H1 (cell line): Measurements from ENCODE around the gene C22orf23. TPM values are rescaled to one million over a fixed set of nuclear protein-coding genes. Genes with fewer than 3 reads are reported as not detected.

ENCODE experiments used
- CTCF ChIA-PET: fragments of 300-600 bp; sonication (Branson Sonifier 250); formaldehyde crosslinking; loops from one replicate; lab custom pipeline; 2021; ENCODE audit not compliant: partially characterized antibody; lab: Charles Lee
- POLR2A ChIA-PET: fragments of 300-600 bp; sonication (Branson Sonifier 250); formaldehyde crosslinking; loops from one replicate; lab custom pipeline; 2021; ENCODE audit warnings: inconsistent platforms; ENCODE audit not compliant: partially characterized antibody; lab: Charles Lee
- DNase-seq, 2 experiments: peaks; one replicate each; pipeline versions ENCODE4 v3.0.0 to v3.0.0-alpha.2; 2010 to 2022; ENCODE audit warnings: low spot score in 2 of 2, low read depth in 1 of 2, mixed read lengths in 1 of 2
- FAIRE-seq: peaks from 2 replicates; lab custom pipeline; 2011; peaks lifted over from hg19 to GRCh38; lab: Jason Lieb, UNC
- H2AFZ ChIP-seq: 2 replicates; pipeline ENCODE4 v1.8.1; 2012; ENCODE audit warnings: low read length, inconsistent platforms
- H2AK5ac ChIP-seq: 2 replicates; pipeline ENCODE4 v1.6.1; 2013; ENCODE audit warnings: low read depth, low read length
- H2BK120ac ChIP-seq: replicated peaks from 2 replicates; pipeline ENCODE3; 2013; ENCODE audit warnings: low read depth, low read length, inconsistent platforms
- H2BK12ac ChIP-seq: 2 replicates; pipeline ENCODE4 v1.6.1; 2013; ENCODE audit warnings: low read depth, low read length
- H2BK15ac ChIP-seq: 2 replicates; pipeline ENCODE4 v1.6.1; 2013; ENCODE audit warnings: low read length
- H2BK20ac ChIP-seq: 2 replicates; pipeline ENCODE4 v1.6.1; 2013; ENCODE audit warnings: low read length
- H2BK5ac ChIP-seq: 2 replicates; pipeline ENCODE4 v1.6.1; 2013; ENCODE audit warnings: low read depth, low read length
- H3K14ac ChIP-seq: 2 replicates; pipeline ENCODE4 v1.6.1; 2013; ENCODE audit warnings: inconsistent platforms; ENCODE audit not compliant: insufficient read length
- H3K18ac ChIP-seq: 2 replicates; pipeline ENCODE4 v1.6.1; 2013; ENCODE audit warnings: low read length; ENCODE audit errors: extremely low read depth
- H3K23ac ChIP-seq: 2 replicates; pipeline ENCODE4 v1.6.1; 2013; ENCODE audit warnings: inconsistent platforms; ENCODE audit not compliant: insufficient read length
- H3K23me2 ChIP-seq: 2 replicates; pipeline ENCODE4 v1.6.1; 2013; ENCODE audit warnings: low read depth, low read length
- H3K27ac ChIP-seq: 2 replicates; pipeline ENCODE4 v1.6.1; 2011; ENCODE audit warnings: low read depth, low read length, inconsistent platforms
- H3K27me3 ChIP-seq, 4 experiments: replicated peaks in 1 of 4; 1 replicate in 1 of 4; 2 replicates in 3 of 4; pipeline versions ENCODE4 v1.6.1 to v1.8.1; 2011 to 2013; ENCODE audit warnings: low read length in 3 of 4, mild to moderate bottlenecking in 3 of 4, inconsistent platforms in 2 of 4, mixed read lengths in 2 of 4, moderate library complexity in 1 of 4; ENCODE audit not compliant: control insufficient read depth in 3 of 4, insufficient read depth in 3 of 4; ENCODE audit errors: extremely low read depth in 1 of 4
- H3K36me3 ChIP-seq, 4 experiments: 2 replicates each; pipeline versions ENCODE4 v1.6.1 to v1.8.1; 2011 to 2013; ENCODE audit warnings: mild to moderate bottlenecking in 4 of 4, low read length in 3 of 4, moderate library complexity in 2 of 4, control low read depth in 1 of 4, inconsistent platforms in 1 of 4; ENCODE audit not compliant: insufficient read depth in 4 of 4, control insufficient read depth in 2 of 4
- H3K4ac ChIP-seq: replicated peaks from 2 replicates; pipeline ENCODE3; 2013; ENCODE audit warnings: low read length, low read depth, mixed read lengths, inconsistent platforms; ENCODE audit not compliant: insufficient read length
- H3K4me1 ChIP-seq, 4 experiments: replicated peaks in 1 of 4; 1 replicate in 1 of 4; 2 replicates in 3 of 4; pipeline versions ENCODE4 v1.6.1 to v1.8.1; 2011 to 2013; ENCODE audit warnings: low read length in 3 of 4, inconsistent platforms in 2 of 4, mixed read lengths in 1 of 4; ENCODE audit not compliant: insufficient read depth in 4 of 4, control insufficient read depth in 3 of 4
- H3K4me2 ChIP-seq, 2 experiments: 2 replicates each; pipeline versions ENCODE4 v1.6.1 to v1.8.1; 2011 to 2013; ENCODE audit warnings: low read depth in 2 of 2, low read length in 2 of 2, control low read depth in 1 of 2, inconsistent platforms in 1 of 2, mild to moderate bottlenecking in 1 of 2; ENCODE audit not compliant: insufficient read depth in 1 of 2
- H3K4me3 ChIP-seq, 4 experiments: fragments of 200-600, 300-600 bp in 1 of 4; sonication (generic), shearing (Covaris generic), sonication (Bioruptor Twin) in 1 of 4; 2 replicates each; pipeline versions ENCODE4 v1.5.1 to v1.8.1; 2011 to 2016; ENCODE audit warnings: low read length in 4 of 4, low read depth in 3 of 4, control low read depth in 2 of 4, inconsistent platforms in 2 of 4, mild to moderate bottlenecking in 2 of 4, mixed read lengths in 1 of 4, moderate library complexity in 1 of 4; ENCODE audit not compliant: insufficient read depth in 2 of 4; ENCODE audit errors: extremely low read depth in 1 of 4
- H3K56ac ChIP-seq: replicated peaks from 2 replicates; pipeline ENCODE3; 2013; ENCODE audit warnings: low read depth, mild to moderate bottlenecking, mixed read lengths, low read length, inconsistent platforms; ENCODE audit not compliant: insufficient read length
- H3K79me1 ChIP-seq: 2 replicates; pipeline ENCODE4 v1.6.1; 2013; ENCODE audit warnings: low read depth, low read length, control low read depth
- H3K79me2 ChIP-seq, 2 experiments: 2 replicates each; pipeline versions ENCODE4 v1.6.1 to v1.8.1; 2012 to 2013; ENCODE audit warnings: low read length in 2 of 2, mild to moderate bottlenecking in 2 of 2, inconsistent platforms in 1 of 2; ENCODE audit not compliant: insufficient read depth in 2 of 2, control insufficient read depth in 1 of 2
- H3K9ac ChIP-seq, 4 experiments: replicated peaks in 1 of 4; 1 replicate in 1 of 4; 2 replicates in 3 of 4; pipeline versions ENCODE4 v1.6.1 to v1.8.1; 2011 to 2013; ENCODE audit warnings: low read depth in 3 of 4, low read length in 3 of 4, control low read depth in 2 of 4, mild to moderate bottlenecking in 2 of 4, moderate library complexity in 2 of 4, inconsistent platforms in 1 of 4; ENCODE audit errors: extremely low read depth in 1 of 4
- H3K9me3 ChIP-seq, 2 experiments: 2 replicates each; pipeline versions ENCODE4 v1.6.1 to v1.8.1; 2012 to 2013; ENCODE audit warnings: mild to moderate bottlenecking in 2 of 2, moderate library complexity in 2 of 2, control low read depth in 1 of 2, inconsistent platforms in 1 of 2, low read depth in 1 of 2, low read length in 1 of 2, mixed read lengths in 1 of 2; ENCODE audit not compliant: insufficient read depth in 2 of 2
- H4K20me1 ChIP-seq, 2 experiments: replicated peaks in 1 of 2; 2 replicates each; pipeline versions ENCODE3 to v1.8.1; 2011 to 2013; ENCODE audit warnings: inconsistent platforms in 2 of 2, low read length in 2 of 2, mild to moderate bottlenecking in 1 of 2; ENCODE audit not compliant: insufficient read depth in 2 of 2, control insufficient read depth in 1 of 2
- H4K5ac ChIP-seq: 2 replicates; pipeline ENCODE4 v1.6.1; 2013; ENCODE audit warnings: low read length, low read depth, mixed read lengths, inconsistent platforms; ENCODE audit not compliant: insufficient read length
- H4K8ac ChIP-seq: 2 replicates; pipeline ENCODE4 v1.8.0; 2013; ENCODE audit warnings: mild to moderate bottlenecking, moderate library complexity, low read length, inconsistent platforms; ENCODE audit not compliant: insufficient read depth; ENCODE audit errors: extremely low read depth
- H4K91ac ChIP-seq: replicated peaks from 2 replicates; pipeline ENCODE3; 2013; ENCODE audit warnings: low read length, mixed read lengths, inconsistent platforms; ENCODE audit not compliant: insufficient read length
- BACH1 ChIP-seq: IDR thresholded peaks from 2 replicates; pipeline ENCODE4 v1.6.1; 2012; ENCODE audit warnings: low read length, improper control_type of control experiment
- POLR2AphosphoS5 ChIP-seq: IDR thresholded peaks from 2 replicates; pipeline ENCODE4 v1.6.1; 2011; ENCODE audit warnings: low read depth, low read length
- WGBS, 2 experiments: shearing (Covaris generic) in 1 of 2; methylation state at CpG; one replicate each; pipeline versions ENCODE4 v1.1.6 to v1.1.7; 2013 to 2015; ENCODE audit warnings: low lambda C conversion rate in 2 of 2, mixed read lengths in 2 of 2, inconsistent platforms in 1 of 2, low coverage in 1 of 2, missing lambda C conversion rate in 1 of 2; ENCODE audit not compliant: insufficient replicate concordance in 2 of 2, insufficient coverage in 1 of 2, insufficient read length in 1 of 2; ENCODE audit errors: extremely low coverage in 1 of 2, missing lambda C conversion rate in 1 of 2; 5-methylcytosine and 5-hydroxymethylcytosine counted together
- microRNA-seq, 2 experiments: library from miRNA; unstranded; fragments of <30 nt; microRNA quantifications; one replicate each; pipeline versions ENCODE4 to v1.2.0, GENCODE V29; 2016 to 2020; ENCODE audit warnings: borderline microRNAs expressed in 2 of 2, borderline number of aligned reads in 2 of 2, borderline replicate concordance in 1 of 2
- polyA plus RNA-seq, 7 experiments: library from polyadenylated mRNA; depleted of rRNA in 3 of 7; stranded (reverse) in 5 of 7; unstranded in 2 of 7; fragments of >200 nt in 5 of 7; fragments of 200-250 nt in 2 of 7; gene quantifications; 1 replicate in 5 of 7; 2 replicates in 1 of 7; 4 replicates in 1 of 7; pipeline versions ENCODE4 v1.2.1 to v1.2.3, GENCODE V29; 2011 to 2013; ENCODE audit warnings: missing spikeins in 2 of 7, mixed read lengths in 2 of 7
- total RNA-seq: library from RNA; stranded (reverse); fragmentation: NEBNext Ultra II Directional; extraction: Animal tissue kit (Norgen Biotek cat#: 25700); gene quantifications from 2 replicates; pipeline ENCODE4 v1.2.1, GENCODE V29; 2021

The C22orf23 gene
- total and polyA plus RNA-seq, 2 of the 8 experiments (the other 6 are each of a cell fraction or from before 2014, with no cell fraction given), result 0.50 to 0.54 TPM

DNA sequence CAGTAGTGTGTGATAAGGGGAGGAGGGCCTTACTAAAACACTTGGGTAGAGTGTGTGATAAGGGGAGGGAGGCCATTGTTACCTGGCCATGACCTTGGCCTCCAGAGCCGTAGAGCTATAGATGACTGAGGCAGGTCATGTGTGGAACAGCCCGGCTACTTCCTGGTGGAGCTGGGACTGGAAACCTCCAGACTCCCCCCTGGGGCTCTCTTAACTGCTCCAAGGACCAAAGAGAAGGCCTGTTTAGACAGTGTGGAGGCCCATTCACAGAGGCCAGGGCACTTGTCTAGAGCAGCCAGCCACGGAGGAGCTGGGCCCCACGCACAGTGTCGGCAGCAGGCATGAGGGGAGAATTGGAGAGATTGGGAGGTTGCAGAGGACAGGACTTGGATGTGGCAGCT lies 59.8 kb downstream of the C22orf23 start:
- Histone ChIP-seq H3K79me2 (no peaks in the 10 kb centered on the region), H2BK5ac (peak overlapping the region; percentile 61; the same call in 1 of the 2 replicates), H3K4me3 (no peak overlapping the region), H3K14ac (no peak overlapping the region), H3K56ac (peak overlapping the region; percentile 2), H2AFZ (no peak overlapping the region), H2BK120ac (no peak overlapping the region), H2BK12ac (no peak overlapping the region), H3K4me2 (no peak overlapping the region), H3K23ac (no peak overlapping the region), H3K27me3 (no peaks in the 10 kb centered on the region), H3K23me2 (no peaks in the 10 kb centered on the region), H4K5ac (no peak overlapping the region), H4K8ac (no peak overlapping the region), H3K27ac (no peak overlapping the region), H4K20me1 (no peaks in the 10 kb centered on the region), H3K18ac (no peak overlapping the region), H3K9me3 (no peaks in the 10 kb centered on the region), H3K4ac (no peak overlapping the region), H3K4me1 (peaks cover 14 to 21% (median 17%) of the 10 kb centered on the region in 4 experiments), H3K9ac (no peak overlapping the region), H2BK15ac (peak overlapping the region; percentile 65; the same call in 1 of the 2 replicates), H2BK20ac (no peak overlapping the region), H4K91ac (no peak overlapping the region), H3K36me3 (peaks cover 7 to 19% (median 13%) of the 10 kb centered on the region in 4 experiments), H3K79me1 (no peaks in the 10 kb centered on the region; the same call in 1 of the 2 replicates), H2AK5ac (no peak overlapping the region)
- TF ChIP-seq BACH1 (no peak), POLR2AphosphoS5 (peak; percentile 46; the same call in 1 of the 2 replicates)
- FAIRE-seq (no peak), DNase-seq (no peak)
- ChIA-PET POLR2A (interaction anchor here (0.9 to 9.8 kb wide), 12 partner anchors 9 to 212 kb away, joined by 3 to 150 read pairs (median 4); partner anchors contain the start of gene MICALL1), CTCF (interaction anchor here (0.6 to 15.4 kb wide), 4 partner anchors 13 to 73 kb away, joined by 3 to 158 read pairs (median 9); partner anchors contain the start of gene MICALL1)
- 96% methylated on average over 5 of the region's 5 CpGs; no CpG with 5 or more reads in 1 of the 2 experiments for WGBS, 2 experiments

Small RNA genes within 50 kb of the gene (microRNA-seq; reads per million reads assigned to microRNA genes)
- gene MIR4534 (0 reads per million in 2 experiments), gene MIR6820 (0.23 to 0.41 reads per million in 2 experiments)

Other genes with a start within 250 kb of the C22orf23 start
- gene GCAT, start 145.7 kb downstream of the C22orf23 start, total RNA-seq, result 24.3 and 24.5 TPM in 2 replicates
- 47.5 and 51.7 TPM in 2 replicates for gene GCAT, start 145.7 kb downstream of the C22orf23 start, polyA plus RNA-seq (2011; rRNA removed)
- 0.46 and 0.84 TPM in 2 replicates for gene GALR3, start 130.2 kb downstream of the C22orf23 start, total RNA-seq
- gene GALR3, start 130.2 kb downstream of the C22orf23 start, polyA plus RNA-seq (2011; rRNA removed), result 0.77 and 1.1 TPM in 2 replicates
- gene ANKRD54, start 109.3 kb downstream of the C22orf23 start, total RNA-seq, result 13.3 and 13.7 TPM in 2 replicates
- gene ANKRD54, start 109.3 kb downstream of the C22orf23 start, polyA plus RNA-seq (2011; rRNA removed), result 16.7 and 18.8 TPM in 2 replicates
- 622 and 639 TPM in 2 replicates for gene EIF3L, start 104.2 kb downstream of the C22orf23 start, total RNA-seq
- gene EIF3L, start 104.2 kb downstream of the C22orf23 start, polyA plus RNA-seq (2011; rRNA removed), result 588 and 886 TPM in 2 replicates
- 25.8 and 32.1 TPM in 2 replicates for gene MICALL1, start 47.3 kb downstream of the C22orf23 start, total RNA-seq
- gene MICALL1, start 47.3 kb downstream of the C22orf23 start, polyA plus RNA-seq (2011; rRNA removed), result 17.7 and 23.4 TPM in 2 replicates
- gene POLR2F, start 98 bp upstream of the C22orf23 start, total RNA-seq, result 150 and 160 TPM in 2 replicates
- 176 and 193 TPM in 2 replicates for gene POLR2F, start 98 bp upstream of the C22orf23 start, polyA plus RNA-seq (2011; rRNA removed)
- 2.7 and 3.3 TPM in 2 replicates for gene SOX10, start 31.0 kb upstream of the C22orf23 start, total RNA-seq
- 2.7 and 3.8 TPM in 2 replicates for gene SOX10, start 31.0 kb upstream of the C22orf23 start, polyA plus RNA-seq (2011; rRNA removed)
- gene PICK1, start 103.8 kb upstream of the C22orf23 start, total RNA-seq, result 22.9 and 26.2 TPM in 2 replicates
- gene PICK1, start 103.8 kb upstream of the C22orf23 start, polyA plus RNA-seq (2011; rRNA removed), result 20.4 and 26.7 TPM in 2 replicates
- gene SLC16A8, start 130.6 kb upstream of the C22orf23 start, total RNA-seq, result not detected in 2 replicates
- gene SLC16A8, start 130.6 kb upstream of the C22orf23 start, polyA plus RNA-seq (2011; rRNA removed), result 0.70 and 1.2 TPM in 2 replicates
- gene BAIAP2L2, start 157.1 kb upstream of the C22orf23 start, total RNA-seq, result 5.4 and 7.2 TPM in 2 replicates
- 10.0 and 13.9 TPM in 2 replicates for gene BAIAP2L2, start 157.1 kb upstream of the C22orf23 start, polyA plus RNA-seq (2011; rRNA removed)
- gene PLA2G6, start 228.2 kb upstream of the C22orf23 start, total RNA-seq, result 13.2 and 14.2 TPM in 2 replicates
- 21.0 and 36.0 TPM in 2 replicates for gene PLA2G6, start 228.2 kb upstream of the C22orf23 start, polyA plus RNA-seq (2011; rRNA removed)
- gene MAFF, start 248.4 kb upstream of the C22orf23 start, total RNA-seq, result 6.2 and 6.3 TPM in 2 replicates
- 1.5 and 2.4 TPM in 2 replicates for gene MAFF, start 248.4 kb upstream of the C22orf23 start, polyA plus RNA-seq (2011; rRNA removed)